GM18508 (cell line): Measurements from ENCODE around the gene GRAMD2B.
A peak's percentile ranks its signal among the peaks of the same experiment; 100 is the strongest.
"Not testable (repeated sequence)": the region's sequence is repeated elsewhere in the genome, so short reads cannot be mapped to it uniquely, and the experiment has no call there.

ENCODE experiments used
- ATAC-seq: cut with Tn5 transposase; IDR thresholded peaks from one replicate; pipeline ENCODE4 v1.9.1; 2021; ENCODE audit warnings: moderate number of reproducible peaks; ENCODE audit not compliant: insufficient read depth, unreplicated experiment

GRAMD2B gene, protein sequence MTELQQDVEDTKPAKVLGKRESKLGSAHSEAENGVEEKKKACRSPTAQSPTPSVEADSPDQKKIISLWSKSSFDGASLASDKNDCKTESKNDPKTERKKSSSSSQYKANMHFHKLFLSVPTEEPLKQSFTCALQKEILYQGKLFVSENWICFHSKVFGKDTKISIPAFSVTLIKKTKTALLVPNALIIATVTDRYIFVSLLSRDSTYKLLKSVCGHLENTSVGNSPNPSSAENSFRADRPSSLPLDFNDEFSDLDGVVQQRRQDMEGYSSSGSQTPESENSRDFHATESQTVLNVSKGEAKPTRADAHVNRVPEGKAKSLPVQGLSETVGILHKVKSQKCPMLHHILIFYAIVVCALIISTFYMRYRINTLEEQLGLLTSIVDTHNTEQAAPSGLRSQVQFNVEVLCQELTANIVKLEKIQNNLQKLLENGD

DNA sequence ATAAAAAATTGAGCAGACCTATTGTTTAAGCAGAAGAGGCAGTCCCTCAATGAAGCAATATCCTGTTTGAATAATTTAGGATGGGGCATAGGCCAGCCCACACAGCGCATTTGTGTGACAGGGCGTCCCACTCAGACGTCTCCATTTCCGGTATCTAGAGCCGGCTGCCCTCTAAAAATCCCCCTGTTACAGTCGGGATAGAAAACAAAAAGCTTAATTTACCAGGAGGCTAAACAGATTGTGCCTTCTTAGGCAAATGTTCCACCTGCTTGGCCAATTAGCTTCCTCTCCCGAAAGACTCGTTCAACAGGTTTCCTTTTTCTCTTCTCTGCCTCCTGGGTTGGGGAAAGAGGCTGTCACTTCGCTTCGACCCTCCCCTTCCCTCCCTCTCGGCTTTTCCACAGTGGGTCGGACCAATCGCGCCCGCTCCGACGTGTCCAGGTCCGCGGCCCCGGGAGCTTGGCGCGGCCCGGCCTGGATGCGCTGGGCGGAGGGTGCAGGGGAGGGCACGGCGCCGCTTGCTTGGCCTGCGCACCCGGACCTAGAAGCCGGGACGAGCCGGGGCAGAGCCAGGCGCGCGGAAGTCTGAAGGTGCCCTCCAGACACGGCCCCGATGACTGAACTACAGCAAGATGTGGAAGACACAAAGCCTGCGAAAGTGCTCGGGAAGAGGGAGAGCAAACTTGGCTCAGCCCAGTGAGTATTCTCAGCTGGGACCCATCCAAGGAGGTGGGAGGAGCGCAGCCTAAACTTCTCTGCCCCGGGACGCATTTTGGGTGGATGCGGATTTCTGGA, at the start of gene GRAMD2B:
GRAMD2B (plus strand) TSS at position 416 of the 795 bp plus-strand sequence; CDS start at position 614, 198 bp downstream.
- ATAC-seq, result peak; percentile 79

DNA sequence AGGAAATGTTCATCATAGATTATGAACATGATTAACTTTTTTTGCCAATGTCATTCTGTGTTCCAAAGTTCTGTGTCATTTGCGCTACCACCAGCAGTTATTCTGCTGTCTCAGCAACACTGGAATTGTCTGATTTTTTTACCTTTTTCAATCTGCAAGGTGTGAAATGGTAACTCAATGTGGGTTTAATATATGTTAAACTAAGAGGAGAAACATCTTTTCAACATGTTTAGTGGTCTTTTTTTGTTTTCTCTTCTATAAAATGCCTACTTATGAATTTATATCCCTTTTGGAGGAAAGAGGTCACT, 49.1 kb upstream of the GRAMD2B start:
- ATAC-seq, result no peak

DNA sequence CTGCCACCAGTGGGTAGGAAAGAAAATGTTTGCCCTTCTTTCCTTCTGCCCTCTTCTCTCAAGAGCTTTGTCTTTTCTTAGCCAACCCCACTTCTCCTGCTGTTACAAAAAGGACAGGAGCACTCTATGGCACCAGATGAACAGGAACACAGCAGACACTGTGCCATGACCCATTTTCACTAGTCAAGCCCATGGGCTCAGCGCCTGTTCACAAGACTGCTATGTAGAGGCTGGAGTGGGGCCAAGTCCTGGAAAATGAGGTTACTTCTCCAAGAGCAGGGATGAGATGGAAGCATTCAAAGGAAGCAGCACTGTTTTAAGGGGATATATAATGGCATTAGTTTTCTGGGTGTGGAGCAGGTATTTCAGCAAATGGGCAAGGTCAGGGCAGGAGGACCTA, 46.8 kb upstream of the GRAMD2B start:
- no peak for ATAC-seq

DNA sequence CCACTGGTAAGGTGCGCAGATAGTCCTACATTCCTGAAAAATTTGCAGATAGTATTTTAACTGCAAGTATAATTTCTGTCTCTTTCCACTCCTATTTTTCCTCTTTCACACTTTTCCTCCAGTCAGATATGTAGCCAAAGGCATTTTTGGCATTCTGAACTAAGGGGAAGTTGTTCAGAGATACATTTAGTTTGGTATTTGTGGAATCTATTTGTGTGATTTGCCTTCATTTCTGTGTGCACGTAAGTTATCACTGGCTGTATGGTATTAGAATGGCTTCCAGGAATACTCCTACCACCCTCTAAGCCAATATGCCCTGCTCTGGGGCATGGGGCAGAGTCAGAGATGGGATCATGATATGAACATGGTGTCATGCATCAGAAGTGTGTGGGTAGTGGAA, 45.8 kb upstream of the GRAMD2B start:
- no peak for ATAC-seq

DNA sequence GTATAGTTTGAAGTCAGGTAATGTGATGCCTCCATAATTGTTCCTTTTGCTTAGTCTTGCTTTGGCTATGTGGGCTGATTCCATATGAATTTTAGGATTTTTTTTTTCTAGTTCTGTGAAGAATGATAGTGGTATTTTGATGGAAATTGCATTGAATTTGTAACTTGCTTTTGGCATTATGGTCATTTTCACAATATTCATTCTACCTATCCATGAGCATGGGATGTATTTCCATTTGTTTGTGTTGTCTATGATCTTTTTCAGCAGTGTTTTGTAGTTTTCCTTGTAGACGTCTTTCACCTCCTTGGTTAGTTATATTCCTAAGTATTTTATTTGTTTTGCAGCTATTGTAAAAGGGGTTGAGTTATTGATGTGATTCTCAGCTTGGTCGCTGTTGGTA, 42.9 kb upstream of the GRAMD2B start:
- ATAC-seq, result not testable (repeated sequence)

DNA sequence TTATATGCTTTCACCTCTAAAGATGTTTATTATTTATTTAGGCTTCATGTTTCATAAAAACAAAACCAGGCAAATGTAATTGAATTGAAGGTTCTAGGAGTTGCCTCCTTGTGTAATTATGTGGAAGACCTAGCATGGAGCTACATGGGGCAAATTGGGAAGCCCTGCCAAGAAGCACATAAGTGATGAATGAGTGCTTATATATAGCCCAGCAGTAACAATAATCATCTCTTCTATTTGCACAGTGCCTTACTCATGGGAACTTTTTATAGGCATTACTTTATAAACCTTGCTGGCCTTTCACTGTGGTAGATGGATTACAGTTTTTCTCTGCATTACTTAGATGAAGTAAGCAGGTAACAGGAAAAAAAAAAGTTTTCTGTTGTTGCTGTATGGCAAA, 40.0 kb upstream of the GRAMD2B start:
- no peak for ATAC-seq

DNA sequence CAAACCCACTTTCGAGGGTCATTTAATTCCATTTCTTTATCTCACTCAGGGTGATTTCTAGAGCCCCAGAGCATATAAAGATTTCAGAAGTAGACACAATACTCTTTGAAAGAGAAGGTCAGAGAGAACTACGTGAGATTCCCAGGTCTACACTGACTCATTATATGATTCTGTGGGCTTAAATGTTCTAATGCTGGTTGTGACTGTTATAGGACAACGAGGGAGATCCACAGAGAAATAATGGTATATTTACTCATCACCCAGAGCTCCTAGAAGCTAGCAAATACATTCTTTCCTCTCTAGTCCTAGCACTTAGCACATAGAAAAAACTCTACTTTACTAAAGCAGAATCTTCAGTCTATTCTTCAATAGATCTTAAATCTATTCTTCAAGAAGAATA, 39.4 kb upstream of the GRAMD2B start:
- ATAC-seq, result no peak

DNA sequence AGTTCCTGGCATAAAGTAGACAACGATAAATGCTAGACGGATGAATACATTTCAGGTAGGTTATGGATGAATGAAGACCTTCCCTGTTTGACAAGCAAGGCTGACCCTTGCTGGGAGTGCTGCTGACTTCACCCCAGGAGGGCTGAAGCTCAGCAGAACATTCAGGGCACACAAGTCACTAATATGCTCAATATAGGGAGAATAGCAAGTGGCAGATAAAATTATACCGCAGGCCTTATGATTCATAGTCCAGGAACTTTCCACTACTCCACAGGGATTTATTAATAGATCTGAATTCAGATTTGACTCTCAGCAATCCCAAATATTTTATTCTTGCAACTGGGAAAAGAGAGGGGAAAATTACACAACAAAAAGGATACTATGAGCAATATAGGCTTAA, 38.2 kb upstream of the GRAMD2B start:
- ATAC-seq, result no peak

DNA sequence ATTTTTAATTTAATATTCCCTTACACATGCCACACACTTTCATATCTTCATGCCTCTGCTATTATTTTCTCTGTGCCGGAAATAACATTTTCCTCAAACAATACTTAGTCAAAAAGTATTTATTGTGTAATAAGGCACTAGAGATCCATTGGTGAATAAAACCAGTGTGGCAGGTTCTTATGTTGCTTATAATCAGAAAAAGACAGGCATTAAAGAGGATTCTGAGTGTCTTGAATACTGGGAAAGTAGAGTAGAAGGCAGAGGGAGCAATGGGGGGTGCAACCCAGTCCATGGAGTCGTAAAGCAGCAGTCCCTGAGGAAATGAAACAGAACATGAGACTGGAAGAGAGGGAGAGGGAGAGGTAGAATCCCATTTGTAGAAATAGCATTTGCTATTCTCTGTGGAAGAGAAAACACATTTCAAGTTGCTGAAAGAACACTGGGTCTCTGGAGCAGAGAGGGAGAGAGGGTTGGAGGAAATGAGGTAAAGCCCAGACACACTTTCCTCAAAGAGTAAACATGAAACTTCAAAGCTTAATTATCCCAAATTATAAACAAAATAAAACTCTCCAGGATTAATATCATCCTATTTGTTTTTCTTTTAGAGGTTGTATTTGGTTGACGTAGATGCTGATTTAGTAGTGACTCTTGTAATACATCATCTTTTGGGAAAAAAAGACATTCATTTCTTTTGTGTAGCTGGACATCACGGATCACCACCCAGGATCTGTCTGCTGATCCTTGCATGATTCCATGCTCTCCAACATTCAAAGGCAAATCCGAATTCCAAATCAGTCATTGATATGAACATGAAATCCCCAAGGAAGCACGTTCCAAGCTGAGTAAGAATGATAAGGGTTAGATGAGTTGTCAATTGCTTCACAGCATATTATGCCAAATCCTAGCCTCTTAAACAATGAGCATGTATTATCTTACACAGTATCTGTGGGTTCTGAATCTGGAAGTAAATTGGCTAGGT, 37.4 kb upstream of the GRAMD2B start:
- no peak for ATAC-seq

DNA sequence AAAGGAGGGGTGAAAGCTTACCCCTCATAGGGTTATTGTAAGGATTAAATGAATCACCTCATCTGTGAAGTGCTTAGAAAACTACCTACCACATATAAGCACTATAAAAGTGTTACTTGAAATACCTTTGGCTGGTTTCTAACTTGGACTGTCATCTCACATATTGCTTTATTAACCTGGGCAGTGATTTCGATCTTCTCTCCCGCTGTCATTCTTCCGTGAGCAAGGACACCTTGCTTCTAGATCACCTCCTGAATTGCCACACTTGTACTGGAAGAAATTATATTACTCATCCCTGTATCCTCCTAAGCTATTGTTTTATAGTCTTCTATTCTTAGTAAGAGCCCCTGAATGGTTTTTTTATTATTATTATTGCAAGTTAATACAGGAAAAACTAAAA, 34.0 kb upstream of the GRAMD2B start:
- no peak for ATAC-seq

DNA sequence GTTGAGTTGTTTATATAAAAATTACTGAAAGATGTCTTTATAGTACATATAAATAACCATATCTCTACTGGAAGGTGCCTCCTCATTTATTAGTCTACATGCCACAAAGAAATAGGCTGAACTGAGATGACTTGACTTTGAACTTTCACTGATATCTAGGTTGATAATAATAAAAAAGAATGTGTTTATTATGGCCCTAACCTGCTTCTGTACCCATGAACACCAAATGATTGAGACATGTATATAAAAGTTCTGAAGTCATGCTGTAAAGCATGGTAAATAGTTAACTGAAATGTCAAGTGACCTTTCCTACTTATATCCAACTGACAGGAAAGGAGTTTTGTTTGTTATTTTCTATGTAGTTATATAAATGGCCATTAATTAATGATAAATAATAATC, 33.2 kb upstream of the GRAMD2B start:
- ATAC-seq, result no peak

DNA sequence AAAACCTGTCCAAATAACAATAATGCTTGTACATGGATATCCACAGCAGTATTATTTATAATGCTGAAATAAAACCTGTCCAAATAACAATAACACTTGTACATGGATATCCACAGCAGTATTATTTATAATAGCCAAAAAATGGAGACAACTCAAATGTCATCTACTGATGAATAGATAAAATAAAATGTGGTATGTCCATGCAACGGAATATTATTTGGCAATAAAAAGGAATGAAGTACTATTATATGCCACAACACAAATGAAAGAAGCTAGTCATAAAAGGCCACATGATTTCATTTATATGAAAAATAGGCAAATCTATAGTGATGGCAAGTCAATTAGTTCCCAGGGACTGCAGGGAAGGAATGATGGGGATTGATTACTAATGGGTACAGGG, 31.8 kb upstream of the GRAMD2B start:
- ATAC-seq, result no peak

DNA sequence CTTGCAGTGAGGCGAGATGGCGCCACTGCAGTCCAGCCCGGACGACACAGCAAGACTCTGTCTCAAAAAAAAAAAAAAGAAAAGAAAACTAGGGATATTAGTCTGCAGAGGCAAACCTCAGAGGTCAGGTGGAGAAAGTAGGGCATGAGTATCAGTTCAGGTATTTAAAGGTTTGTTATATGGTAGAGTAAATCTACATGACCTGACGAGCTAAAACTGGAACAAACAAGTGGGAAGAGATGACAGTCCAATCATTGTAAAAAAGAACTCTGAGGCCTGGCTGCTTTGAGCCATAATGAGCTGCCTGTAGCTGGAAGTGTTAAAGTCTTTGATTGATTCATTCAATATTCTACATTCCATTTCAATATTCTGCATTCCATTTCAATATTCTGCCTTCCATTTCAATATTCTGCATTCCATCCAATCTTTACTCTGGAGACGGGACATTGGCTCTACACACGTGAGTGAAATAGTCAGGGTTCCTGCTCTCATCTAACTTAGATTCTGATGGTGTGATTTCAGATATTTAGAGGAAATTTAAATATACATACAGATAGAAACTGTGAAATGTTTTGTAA, 28.9 kb upstream of the GRAMD2B start:
- no peak for ATAC-seq

DNA sequence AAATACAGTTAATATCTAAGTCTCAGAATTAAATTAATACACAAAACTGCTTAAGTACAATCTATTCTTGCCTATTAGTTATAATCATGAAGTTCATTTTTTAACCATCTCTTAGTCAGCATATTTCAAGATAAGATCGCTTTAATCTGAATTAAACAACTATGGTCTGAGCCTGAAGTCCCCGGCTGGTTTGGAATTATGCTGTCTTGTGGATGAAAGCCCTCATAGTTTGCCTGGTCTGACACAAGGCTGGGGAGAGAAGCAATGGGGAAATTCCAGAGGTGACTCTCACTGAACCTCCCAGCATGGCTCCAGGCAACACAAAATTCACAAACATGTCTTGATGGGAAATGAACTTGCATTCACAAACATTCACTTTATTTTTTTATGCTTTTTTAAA, 28.0 kb upstream of the GRAMD2B start:
- no peak for ATAC-seq

DNA sequence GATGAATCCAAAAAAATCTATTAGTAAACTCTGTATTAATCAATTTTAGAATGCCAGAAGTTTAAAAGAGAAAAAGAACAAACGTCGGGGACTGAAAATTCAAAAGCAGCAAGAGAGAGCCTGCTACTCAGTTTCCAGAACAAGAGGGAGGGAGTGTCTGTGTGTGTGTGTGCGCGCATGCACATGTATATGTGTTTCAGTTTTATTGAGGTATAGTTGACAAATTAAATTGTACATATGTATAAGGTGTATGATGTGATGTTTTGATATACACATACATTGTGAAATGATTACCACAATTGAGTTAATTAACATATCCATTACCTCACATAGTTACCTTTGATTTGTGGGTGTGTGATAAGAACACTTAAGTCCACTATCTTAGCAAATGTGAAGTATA, 27.6 kb upstream of the GRAMD2B start:
- ATAC-seq, result no peak

DNA sequence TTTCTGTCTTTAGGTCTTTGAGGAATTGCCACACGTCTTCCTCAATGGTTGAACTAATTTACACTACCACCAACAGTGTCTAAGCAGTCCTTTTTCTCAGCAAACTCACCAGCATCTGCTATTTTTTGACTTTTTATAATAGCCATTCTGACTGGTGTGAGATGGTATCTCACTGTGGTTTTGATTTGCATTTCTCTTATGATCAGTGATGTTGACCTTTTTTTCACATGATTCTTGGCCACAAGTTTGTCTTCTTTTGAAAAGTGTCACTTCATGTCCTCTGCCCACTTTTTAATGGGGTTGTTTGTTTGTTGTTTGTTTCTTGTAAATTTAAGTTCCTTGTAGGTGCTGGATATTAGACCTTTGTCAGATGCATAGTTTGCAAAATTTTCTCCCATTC, 26.5 kb upstream of the GRAMD2B start:
- not testable (repeated sequence) for ATAC-seq

DNA sequence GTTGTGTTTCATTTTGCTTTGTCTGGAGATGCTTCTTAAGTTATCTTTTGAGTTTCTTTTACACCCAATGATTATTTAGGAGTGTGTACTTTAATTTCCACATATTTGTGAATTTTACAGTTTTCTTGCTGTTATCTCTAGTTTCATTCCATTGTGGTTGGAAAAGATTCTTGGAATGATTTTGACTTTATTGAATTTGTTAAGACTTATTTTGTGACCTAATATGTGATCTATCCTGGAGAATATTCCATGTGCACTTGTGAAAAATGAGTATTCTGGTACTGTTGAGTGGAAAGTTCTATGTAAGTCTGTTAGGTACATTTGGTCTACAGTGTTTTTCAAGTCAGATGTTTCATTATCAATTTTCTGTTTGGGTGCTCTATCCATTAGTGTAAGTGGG, 24.4 kb upstream of the GRAMD2B start:
- ATAC-seq, result no peak

DNA sequence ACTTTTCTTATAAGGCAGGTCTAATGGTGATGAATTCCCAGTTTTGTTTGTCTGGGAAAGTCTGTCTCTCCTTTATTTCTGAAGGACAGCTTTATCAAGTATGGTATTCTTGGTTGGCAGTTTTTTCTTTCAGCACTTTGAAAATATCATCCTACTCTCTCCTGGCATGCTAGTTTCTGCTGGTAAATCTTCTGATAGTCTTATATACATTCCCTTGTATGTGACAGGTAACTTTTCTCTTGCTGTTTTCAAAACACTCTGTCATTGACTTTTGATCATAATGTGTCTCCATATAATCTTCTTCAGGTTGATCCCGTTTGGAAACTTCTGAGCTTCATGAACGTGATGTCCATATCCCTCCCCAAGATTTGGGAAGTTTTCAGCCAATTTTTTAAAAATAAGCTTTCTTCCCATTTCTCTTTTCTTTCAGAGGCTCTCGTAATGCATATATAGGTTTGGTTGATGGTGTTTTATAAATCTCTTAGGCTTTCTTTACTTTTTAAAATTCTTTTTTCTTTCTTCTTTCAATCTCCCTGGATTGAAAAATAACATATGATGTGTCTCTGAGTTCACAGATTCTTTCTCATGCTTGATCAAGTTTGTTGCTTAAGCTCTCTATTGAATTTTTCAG, 22.5 kb upstream of the GRAMD2B start:
- ATAC-seq, result no peak

DNA sequence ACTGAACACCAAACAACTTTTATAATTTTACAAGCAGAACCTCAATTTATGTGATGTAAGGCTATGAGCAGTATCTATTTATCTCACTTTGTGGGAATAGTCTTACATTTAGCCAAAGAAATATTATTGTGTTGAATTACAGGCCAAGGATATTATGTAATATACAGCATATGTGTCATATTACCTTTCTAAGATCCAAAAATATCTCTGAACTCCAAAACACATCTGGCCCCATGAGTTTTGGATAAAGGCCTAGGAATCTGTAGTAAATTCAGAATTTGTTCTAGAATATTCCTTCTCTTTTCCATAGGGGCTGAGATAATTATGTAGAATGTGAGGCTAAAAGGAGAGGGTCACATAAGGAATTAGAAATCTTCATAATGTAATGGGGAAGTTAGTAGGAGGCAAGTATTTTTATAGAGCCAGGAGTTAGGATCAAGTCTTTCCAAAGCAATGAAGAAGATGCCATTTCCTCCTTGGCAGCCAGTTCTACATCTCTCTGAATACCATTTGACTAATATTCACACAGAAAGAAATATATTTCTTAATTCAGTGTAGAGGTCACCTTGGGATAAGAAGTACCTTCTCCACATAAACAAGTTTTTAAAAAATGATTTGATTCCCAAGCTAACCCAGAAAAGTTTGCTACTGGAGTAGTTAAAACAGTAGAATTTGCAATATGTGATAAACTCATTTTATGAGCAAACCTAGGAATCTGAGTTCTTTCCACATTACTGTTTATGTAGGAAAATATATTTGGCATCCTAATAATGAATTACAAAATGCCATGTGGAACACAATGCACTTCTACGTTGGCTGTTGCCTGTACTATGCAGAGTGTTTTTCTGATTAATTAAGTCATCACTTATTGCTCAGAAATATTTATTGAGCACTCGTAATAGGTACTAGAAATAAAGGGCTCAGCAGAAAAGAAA, 20.3 kb upstream of the GRAMD2B start:
- no peak for ATAC-seq
